ENCODE measurements around the gene DUSP22.

The DUSP22 gene

DNA sequence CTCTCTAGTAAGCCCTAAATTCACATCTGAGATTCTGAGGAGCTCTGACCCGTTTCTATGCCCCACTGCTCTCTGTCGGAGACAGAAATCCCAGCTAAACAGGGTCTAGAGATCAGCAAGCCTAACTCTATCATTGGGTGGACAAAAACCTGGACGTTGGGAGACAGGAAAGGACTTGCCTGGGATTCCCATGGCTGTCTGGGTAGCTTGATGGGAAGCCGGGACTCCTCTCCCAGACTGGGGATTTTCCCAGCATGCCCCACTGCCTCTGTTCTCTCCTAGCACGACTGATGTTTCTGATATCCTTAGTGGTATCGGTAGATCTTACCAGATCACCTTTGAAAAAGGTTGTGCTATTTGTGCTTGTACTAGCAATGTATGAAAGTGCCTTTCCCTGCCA is 22.9 kb downstream of the DUSP22 start:
- Histone ChIP-seq H3K27ac (no peak overlapping the region), H3K27me3 (no peaks in the 10 kb centered on the region), H3K4me3 (no peak overlapping the region), H3K36me3 (peaks cover 0 to 5% (median 0%) of the 10 kb centered on the region in 3 donors), H3K4me1 (no peaks in the 10 kb centered on the region), H3K9me3 (no peaks in the 10 kb centered on the region)
- intact Hi-C loops (cut with DNase I; ENCODE audit: low total_unique reads), result no loop called here
- no peak for DNase-seq
- TF ChIP-seq, protein P1, sequence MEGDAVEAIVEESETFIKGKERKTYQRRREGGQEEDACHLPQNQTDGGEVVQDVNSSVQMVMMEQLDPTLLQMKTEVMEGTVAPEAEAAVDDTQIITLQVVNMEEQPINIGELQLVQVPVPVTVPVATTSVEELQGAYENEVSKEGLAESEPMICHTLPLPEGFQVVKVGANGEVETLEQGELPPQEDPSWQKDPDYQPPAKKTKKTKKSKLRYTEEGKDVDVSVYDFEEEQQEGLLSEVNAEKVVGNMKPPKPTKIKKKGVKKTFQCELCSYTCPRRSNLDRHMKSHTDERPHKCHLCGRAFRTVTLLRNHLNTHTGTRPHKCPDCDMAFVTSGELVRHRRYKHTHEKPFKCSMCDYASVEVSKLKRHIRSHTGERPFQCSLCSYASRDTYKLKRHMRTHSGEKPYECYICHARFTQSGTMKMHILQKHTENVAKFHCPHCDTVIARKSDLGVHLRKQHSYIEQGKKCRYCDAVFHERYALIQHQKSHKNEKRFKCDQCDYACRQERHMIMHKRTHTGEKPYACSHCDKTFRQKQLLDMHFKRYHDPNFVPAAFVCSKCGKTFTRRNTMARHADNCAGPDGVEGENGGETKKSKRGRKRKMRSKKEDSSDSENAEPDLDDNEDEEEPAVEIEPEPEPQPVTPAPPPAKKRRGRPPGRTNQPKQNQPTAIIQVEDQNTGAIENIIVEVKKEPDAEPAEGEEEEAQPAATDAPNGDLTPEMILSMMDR (IDR thresholded peaks at IDR 0.05), result no peak

DNA sequence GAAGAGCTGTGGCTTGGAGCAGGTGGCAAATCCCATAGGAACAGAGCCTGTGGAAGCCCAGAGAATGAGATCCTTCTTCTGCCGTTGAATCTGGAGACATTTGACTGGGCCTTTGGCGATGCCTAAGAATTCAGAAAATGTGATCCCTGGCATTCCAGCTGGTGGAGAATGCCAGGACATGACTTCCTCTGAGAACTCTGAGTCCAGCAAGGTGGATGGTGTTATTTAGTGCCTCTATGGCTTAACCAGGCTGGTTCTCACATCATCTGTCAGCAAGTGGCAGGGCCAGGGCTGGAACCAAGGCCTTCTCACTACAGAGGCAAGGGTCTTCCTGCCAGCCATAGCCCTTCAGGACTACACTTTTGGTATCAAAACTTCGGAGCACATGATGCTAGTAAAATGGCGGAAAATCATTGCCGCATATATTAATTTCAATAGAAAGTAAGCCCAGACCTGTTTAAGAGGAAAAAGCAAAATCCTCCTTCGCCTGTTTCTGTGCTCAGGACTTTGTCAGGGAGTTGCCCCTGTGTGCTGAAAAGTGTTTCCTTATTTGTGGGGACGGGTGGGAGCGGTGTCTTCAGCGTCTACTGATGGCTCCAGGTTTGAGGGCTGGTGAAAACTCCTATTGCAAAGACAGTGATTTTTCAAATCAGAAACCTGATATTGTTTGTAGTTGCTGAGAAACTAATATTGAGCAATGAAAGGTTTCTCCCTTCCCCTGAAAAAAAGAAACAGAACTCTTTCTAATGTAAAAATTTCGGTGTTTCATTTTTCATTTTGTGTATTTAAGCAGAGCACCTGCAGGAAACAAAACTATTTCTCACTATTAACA is 23.9 kb downstream of the DUSP22 start:
- no peak overlapping the region for H3K27ac ChIP-seq
- TF ChIP-seq, protein P1 (IDR thresholded peaks at IDR 0.05), result no peak
- intact Hi-C loops (cut with DNase I; ENCODE audit: low total_unique reads), result no loop called here
- no peaks in the 10 kb centered on the region for H3K4me1 ChIP-seq
- no peak overlapping the region for H3K4me3 ChIP-seq
- no peaks in the 10 kb centered on the region for H3K27me3 ChIP-seq
- H3K9me3 ChIP-seq, result no peaks in the 10 kb centered on the region
- peaks cover 0 to 5% (median 0%) of the 10 kb centered on the region in 3 donors for H3K36me3 ChIP-seq
- no peak for DNase-seq

DNA sequence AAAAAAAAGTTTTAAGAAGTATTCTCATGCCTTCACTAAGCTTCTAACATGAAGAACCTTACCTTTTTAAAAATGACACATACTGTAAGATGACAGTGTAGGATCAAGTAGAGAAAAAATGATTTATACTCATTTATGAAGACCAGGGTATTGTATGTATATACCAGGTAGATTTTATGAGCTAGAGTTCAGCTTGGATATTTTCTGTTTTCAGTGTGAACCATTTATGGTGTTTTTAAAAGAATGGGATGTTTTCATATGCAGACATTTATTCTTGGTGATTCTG is 24.4 kb downstream of the DUSP22 start:
- DNase-seq, result no peak
- TF ChIP-seq, protein P1 (IDR thresholded peaks at IDR 0.05), result no peak
- intact Hi-C loops (cut with DNase I; ENCODE audit: low total_unique reads), result no loop called here
- Histone ChIP-seq H3K4me1 (no peaks in the 10 kb centered on the region), H3K27me3 (no peaks in the 10 kb centered on the region), H3K36me3 (peaks cover 0 to 4% (median 0%) of the 10 kb centered on the region in 3 donors), H3K9me3 (no peaks in the 10 kb centered on the region), H3K4me3 (no peak overlapping the region), H3K27ac (no peak overlapping the region)

DNA sequence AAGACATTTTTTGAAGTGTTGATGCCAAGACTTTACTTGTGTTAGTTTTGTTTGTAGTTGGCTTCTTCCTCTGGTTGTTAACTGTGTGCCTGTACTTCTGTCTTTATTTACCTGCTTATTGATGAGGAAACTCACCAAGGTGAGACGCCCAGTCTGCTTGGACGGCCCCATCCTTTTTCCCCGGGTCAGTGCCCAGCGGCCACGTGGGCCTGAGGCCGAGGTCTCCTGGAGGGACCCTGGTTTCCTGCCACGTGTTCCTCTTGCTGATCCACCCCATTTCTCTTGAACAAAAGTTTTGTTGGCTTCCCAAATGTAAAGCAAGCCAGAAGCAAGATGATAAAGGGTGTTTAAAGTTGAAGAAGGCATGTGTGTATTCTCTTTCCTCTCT is 24.8 kb downstream of the DUSP22 start:
- no peaks in the 10 kb centered on the region for H3K27me3 ChIP-seq
- H3K9me3 ChIP-seq, result no peaks in the 10 kb centered on the region
- DNase-seq, result no peak
- no peaks in the 10 kb centered on the region for H3K4me1 ChIP-seq
- no peak overlapping the region for H3K27ac ChIP-seq
- intact Hi-C loops (cut with DNase I; ENCODE audit: low total_unique reads), result no loop called here
- H3K4me3 ChIP-seq, result no peak overlapping the region
- H3K36me3 ChIP-seq, result peaks cover 0 to under 1% (median 0%) of the 10 kb centered on the region in 3 donors
- TF ChIP-seq, protein P1 (IDR thresholded peaks at IDR 0.05), result no peak

DNA sequence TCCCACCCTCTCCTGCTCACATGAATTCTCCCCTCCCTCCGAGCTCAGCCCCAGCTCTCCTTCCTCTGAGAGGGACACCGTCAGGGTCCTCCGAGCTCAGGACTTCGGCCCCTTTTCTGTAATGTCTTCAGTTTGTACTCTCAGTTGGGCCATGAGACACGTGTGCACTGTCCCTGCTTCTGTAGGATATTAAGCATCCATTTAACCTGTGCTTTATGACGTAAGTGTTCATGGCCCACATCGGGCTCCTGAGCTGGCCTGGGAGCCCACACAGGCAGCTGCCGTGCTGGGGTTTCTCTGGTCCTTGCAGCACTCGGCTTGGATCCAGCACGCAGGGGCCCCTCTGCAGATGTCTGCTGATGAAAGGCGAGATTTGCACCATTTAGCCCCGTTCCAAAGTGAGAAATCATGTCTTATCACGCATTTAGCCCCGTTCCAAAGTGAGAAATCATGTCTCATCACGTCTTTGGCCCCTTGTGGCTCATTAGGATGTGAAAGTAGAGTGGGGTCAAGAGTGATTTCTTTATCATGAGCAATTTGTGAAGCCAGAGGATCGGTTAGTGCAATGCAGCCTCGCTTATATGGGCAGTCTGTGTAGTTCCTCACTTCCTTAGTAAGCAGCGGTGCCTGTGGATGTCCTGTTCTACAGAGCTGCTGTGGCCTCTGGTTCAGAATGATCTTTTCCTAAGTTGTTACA is 25.3 kb downstream of the DUSP22 start:
- no peaks in the 10 kb centered on the region for H3K36me3 ChIP-seq
- no peaks in the 10 kb centered on the region for H3K4me1 ChIP-seq
- H3K27ac ChIP-seq, result no peak overlapping the region
- no peaks in the 10 kb centered on the region for H3K9me3 ChIP-seq
- no peaks in the 10 kb centered on the region for H3K27me3 ChIP-seq
- intact Hi-C loops (cut with DNase I; ENCODE audit: low total_unique reads), result no loop called here
- TF ChIP-seq, protein P1 (IDR thresholded peaks at IDR 0.05), result no peak
- no peak overlapping the region for H3K4me3 ChIP-seq
- DNase-seq, result no peak

Data from tibial artery (tissue), 4 donors.